NB4 (cell line): ENCODE measurements around the gene CCDC33.

Experiments
- TF ChIP-seq, protein P1 (sequence below): IDR thresholded peaks from one replicate; pipeline ENCODE4 v1.5.1; 2012; ENCODE audit warnings: low read depth, low read length
- TF ChIP-seq, protein P2 (sequence below): IDR thresholded peaks from 2 replicates; pipeline ENCODE4 v1.6.1; 2011; ENCODE audit warnings: low read depth, low read length

DNA sequence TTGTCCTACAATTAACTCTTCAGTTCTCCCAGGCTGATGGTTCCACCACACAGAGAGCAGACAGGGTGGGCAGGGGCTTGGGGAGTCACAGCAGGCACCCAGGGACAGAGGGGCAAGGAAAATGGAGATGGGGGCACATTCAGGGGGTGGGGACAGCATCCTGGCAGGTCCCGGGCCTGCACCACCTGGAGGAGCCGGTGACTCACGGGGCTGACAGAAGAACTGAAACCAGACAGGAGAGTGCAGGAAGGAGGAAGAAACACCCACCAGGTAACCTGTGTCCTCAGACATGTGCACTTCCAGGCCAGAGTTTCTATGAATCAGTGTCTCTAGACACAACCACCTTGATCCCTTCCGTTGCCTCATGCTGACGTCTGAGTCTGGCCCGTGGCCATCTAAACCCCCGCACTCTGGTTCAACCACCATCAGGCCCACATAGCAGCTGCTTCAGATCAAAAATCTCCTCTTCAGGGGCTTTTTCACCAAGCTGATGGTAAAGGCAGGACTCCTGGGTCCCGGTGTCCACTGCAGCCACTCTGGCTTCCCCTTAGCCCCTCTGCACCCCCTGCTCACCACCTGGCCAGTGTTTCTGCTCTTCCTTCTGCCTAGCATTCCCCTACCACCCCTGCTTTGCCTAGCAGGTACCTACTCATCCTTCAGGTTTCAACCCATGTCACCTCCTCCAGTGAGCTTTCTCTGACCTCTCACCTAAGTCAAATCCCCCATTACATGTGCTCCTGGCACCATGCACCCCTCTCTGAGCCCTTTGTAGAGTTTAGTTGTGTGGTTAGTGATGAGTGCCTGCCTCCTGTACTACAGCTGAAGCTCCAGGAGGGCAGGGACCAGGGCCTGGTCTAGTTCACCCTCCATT is 147.8 kb downstream of the CCDC33 start:
- TF ChIP-seq, protein P1, sequence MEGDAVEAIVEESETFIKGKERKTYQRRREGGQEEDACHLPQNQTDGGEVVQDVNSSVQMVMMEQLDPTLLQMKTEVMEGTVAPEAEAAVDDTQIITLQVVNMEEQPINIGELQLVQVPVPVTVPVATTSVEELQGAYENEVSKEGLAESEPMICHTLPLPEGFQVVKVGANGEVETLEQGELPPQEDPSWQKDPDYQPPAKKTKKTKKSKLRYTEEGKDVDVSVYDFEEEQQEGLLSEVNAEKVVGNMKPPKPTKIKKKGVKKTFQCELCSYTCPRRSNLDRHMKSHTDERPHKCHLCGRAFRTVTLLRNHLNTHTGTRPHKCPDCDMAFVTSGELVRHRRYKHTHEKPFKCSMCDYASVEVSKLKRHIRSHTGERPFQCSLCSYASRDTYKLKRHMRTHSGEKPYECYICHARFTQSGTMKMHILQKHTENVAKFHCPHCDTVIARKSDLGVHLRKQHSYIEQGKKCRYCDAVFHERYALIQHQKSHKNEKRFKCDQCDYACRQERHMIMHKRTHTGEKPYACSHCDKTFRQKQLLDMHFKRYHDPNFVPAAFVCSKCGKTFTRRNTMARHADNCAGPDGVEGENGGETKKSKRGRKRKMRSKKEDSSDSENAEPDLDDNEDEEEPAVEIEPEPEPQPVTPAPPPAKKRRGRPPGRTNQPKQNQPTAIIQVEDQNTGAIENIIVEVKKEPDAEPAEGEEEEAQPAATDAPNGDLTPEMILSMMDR: no peak
- TF ChIP-seq, protein P2, sequence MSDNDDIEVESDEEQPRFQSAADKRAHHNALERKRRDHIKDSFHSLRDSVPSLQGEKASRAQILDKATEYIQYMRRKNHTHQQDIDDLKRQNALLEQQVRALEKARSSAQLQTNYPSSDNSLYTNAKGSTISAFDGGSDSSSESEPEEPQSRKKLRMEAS: no peak
